Upper lobe of right lung (tissue), 1 donor: ENCODE measurements around the gene PKDCC. TPM values are rescaled to one million over a fixed set of nuclear protein-coding genes. Genes with fewer than 3 reads are reported as not detected.

Experiments used
- ATAC-seq: fragments of 200-7000 bp; cut with Tn5 transposase; one replicate; pipeline ENCODE4 v1.9.1; 2020; ENCODE audit warnings: mild to moderate bottlenecking, moderate library complexity
- DNase-seq: peaks from one replicate; pipeline ENCODE4 v3.0.0-alpha.2; 2020
- H3K27ac ChIP-seq: fragments of 200-600 bp; one replicate; pipeline ENCODE4 v1.8.0; 2022
- H3K27me3 ChIP-seq: fragments of 200-600 bp; one replicate; pipeline ENCODE4 v1.8.0; 2022; ENCODE audit warnings: mild to moderate bottlenecking
- H3K36me3 ChIP-seq: fragments of 200-600 bp; one replicate; pipeline ENCODE4 v1.8.0; 2022
- H3K4me1 ChIP-seq: fragments of 200-600 bp; one replicate; pipeline ENCODE4 v1.8.0; 2022
- H3K4me3 ChIP-seq: fragments of 200-600 bp; one replicate; pipeline ENCODE4 v1.8.0; 2022; ENCODE audit warnings: mild to moderate bottlenecking
- H3K9me3 ChIP-seq: fragments of 200-600 bp; one replicate; pipeline ENCODE4 v1.8.0; 2022
- CTCF ChIP-seq: fragments of 200-600 bp; IDR thresholded peaks from one replicate; pipeline ENCODE4 v1.8.0; 2022; ENCODE audit warnings: antibody characterized with exemption
- intact Hi-C: fragments of 100-400 bp; cut with DNase I; formaldehyde crosslinking; loops from one replicate; pipeline ENCODE4 v1.11.0; 2022
- total RNA-seq: library from RNA; stranded (reverse); fragmentation: NEBNext Ultra II Directional; extraction: Animal tissue kit (Norgen Biotek cat#: 25700); gene quantifications from one replicate; pipeline ENCODE4 v1.2.1, GENCODE V29; 2021
- donor health status: DM: no; HTN: yes; CAD: no; lungs with severe emphysema.

PKDCC gene
- total RNA-seq, 1 donor from 2014 or later, result 65.5 TPM

- no peaks in the 10 kb centered on the region for H3K4me1 ChIP-seq
- no peak for DNase-seq
- H3K27ac ChIP-seq, result no peak overlapping the region
- no peak for TF ChIP-seq CTCF
- H3K27me3 ChIP-seq, result no peaks in the 10 kb centered on the region
- H3K36me3 ChIP-seq, result no peaks in the 10 kb centered on the region
- intact Hi-C loops, result no loop called here
- H3K4me3 ChIP-seq, result no peak overlapping the region
- no peaks in the 10 kb centered on the region for H3K9me3 ChIP-seq
- no peak for ATAC-seq
Measured at GRCh38 chr2:42001711-42002201, 46.1 kb upstream of the PKDCC start.

- Histone ChIP-seq H3K4me1 (no peaks in the 10 kb centered on the region), H3K4me3 (no peak overlapping the region), H3K36me3 (no peaks in the 10 kb centered on the region), H3K27ac (no peak overlapping the region), H3K9me3 (no peaks in the 10 kb centered on the region), H3K27me3 (no peaks in the 10 kb centered on the region)
- intact Hi-C loops, result no loop called here
- DNase-seq, result no peak
- no peak for TF ChIP-seq CTCF
- ATAC-seq, result no peak
Measured at GRCh38 chr2:42007551-42007950, 40.3 kb upstream of the PKDCC start.

- Histone ChIP-seq H3K27ac (no peak overlapping the region), H3K36me3 (no peaks in the 10 kb centered on the region), H3K27me3 (no peaks in the 10 kb centered on the region), H3K4me1 (no peaks in the 10 kb centered on the region), H3K4me3 (no peak overlapping the region), H3K9me3 (no peaks in the 10 kb centered on the region)
- intact Hi-C loops, result no loop called here
- ATAC-seq (peak; percentile 35), DNase-seq (no peak)
- no peak for TF ChIP-seq CTCF
Measured at GRCh38 chr2:42008241-42008921, 39.4 kb upstream of the PKDCC start.

GRCh38 chr2:42009657-42010580 lies 37.9 kb upstream of the PKDCC start:
- Histone ChIP-seq H3K9me3 (no peaks in the 10 kb centered on the region), H3K4me1 (no peaks in the 10 kb centered on the region), H3K36me3 (no peaks in the 10 kb centered on the region), H3K4me3 (no peak overlapping the region), H3K27ac (no peak overlapping the region), H3K27me3 (no peaks in the 10 kb centered on the region)
- ATAC-seq (peak; percentile 37), DNase-seq (no peak)
- intact Hi-C loops, result no loop called here
- no peak for TF ChIP-seq CTCF

- TF ChIP-seq CTCF, result no peak
- Histone ChIP-seq H3K27ac (no peak overlapping the region), H3K9me3 (no peaks in the 10 kb centered on the region), H3K36me3 (no peaks in the 10 kb centered on the region), H3K4me1 (no peaks in the 10 kb centered on the region), H3K27me3 (no peaks in the 10 kb centered on the region), H3K4me3 (no peak overlapping the region)
- ATAC-seq, result no peak
- DNase-seq, result no peak
- intact Hi-C loops, result no loop called here
Measured at GRCh38 chr2:42010743-42011298, 37.0 kb upstream of the PKDCC start.
